ENCODE data around the gene KIF19. TPM values are rescaled to one million over a fixed set of nuclear protein-coding genes. Genes with fewer than 3 reads are reported as not detected.
"Not testable (repeated sequence)": the region's sequence is repeated elsewhere in the genome, so short reads cannot be mapped to it uniquely, and the experiment has no call there.

Gene KIF19, protein sequence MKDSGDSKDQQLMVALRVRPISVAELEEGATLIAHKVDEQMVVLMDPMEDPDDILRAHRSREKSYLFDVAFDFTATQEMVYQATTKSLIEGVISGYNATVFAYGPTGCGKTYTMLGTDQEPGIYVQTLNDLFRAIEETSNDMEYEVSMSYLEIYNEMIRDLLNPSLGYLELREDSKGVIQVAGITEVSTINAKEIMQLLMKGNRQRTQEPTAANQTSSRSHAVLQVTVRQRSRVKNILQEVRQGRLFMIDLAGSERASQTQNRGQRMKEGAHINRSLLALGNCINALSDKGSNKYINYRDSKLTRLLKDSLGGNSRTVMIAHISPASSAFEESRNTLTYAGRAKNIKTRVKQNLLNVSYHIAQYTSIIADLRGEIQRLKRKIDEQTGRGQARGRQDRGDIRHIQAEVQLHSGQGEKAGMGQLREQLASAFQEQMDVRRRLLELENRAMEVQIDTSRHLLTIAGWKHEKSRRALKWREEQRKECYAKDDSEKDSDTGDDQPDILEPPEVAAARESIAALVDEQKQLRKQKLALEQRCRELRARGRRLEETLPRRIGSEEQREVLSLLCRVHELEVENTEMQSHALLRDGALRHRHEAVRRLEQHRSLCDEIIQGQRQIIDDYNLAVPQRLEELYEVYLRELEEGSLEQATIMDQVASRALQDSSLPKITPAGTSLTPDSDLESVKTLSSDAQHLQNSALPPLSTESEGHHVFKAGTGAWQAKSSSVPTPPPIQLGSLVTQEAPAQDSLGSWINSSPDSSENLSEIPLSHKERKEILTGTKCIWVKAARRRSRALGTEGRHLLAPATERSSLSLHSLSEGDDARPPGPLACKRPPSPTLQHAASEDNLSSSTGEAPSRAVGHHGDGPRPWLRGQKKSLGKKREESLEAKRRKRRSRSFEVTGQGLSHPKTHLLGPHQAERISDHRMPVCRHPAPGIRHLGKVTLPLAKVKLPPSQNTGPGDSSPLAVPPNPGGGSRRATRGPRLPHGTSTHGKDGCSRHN
- 100 to 1,000 TPM in 3 of 4 donors, 10 to 100 TPM in 1; 77.4 to 211 (median 117) TPM for total RNA-seq

DNA sequence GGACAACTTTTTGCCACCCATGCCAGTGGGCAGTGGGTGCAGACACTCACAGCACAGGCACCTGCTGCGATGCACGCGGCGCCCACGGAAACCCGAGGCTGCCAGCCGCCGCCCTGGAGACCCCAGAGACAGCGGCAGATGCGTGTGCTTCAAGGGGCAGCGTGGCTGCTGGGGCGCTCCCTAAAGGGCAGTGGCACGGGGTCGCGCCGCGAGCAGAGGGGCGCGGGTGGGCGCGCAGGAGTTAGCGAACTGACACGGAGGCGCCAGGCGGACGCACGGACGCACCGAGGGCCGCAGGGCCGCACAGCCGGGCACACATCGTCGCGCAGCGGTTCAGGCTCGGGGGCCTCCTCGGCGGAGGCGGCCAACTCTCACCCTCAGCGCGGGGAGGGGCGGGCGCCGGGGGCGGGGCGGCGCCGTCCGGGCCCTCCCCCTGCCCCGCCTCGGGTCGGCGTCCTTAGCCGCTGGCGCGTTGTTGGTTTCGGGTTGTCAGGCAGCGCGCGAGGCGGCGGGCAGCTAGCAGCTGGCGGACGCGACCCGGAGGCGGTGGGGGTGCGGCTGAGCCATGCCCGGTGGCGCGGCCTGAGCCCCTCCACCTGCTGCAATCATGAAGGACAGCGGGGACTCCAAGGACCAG is at the start of gene KIF19:
Gene KIF19, plus strand, starts transcription at position 484 of the 637 bp plus-strand sequence. Its CDS starts 124 bp downstream, at position 608.
- Histone ChIP-seq H3K36me3 (no peaks in the 10 kb centered on the region), H3K4me3 (peak within 1 kb of the TSS; percentile 13 to 54 (median 33)), H3K9me3 (no peaks in the 10 kb centered on the region), H3K27me3 (peaks cover 0 to 23% of the 10 kb centered on the region in 2 donors), H3K4me1 (peaks cover 0 to 33% (median 11%) of the 10 kb centered on the region in 4 donors), H3K27ac (peak within 1 kb of the TSS; percentile 25 to 86 (median 70))
- no peak for DNase-seq (ENCODE audit: low spot score in 2 of 2)
- TF ChIP-seq, protein P1, sequence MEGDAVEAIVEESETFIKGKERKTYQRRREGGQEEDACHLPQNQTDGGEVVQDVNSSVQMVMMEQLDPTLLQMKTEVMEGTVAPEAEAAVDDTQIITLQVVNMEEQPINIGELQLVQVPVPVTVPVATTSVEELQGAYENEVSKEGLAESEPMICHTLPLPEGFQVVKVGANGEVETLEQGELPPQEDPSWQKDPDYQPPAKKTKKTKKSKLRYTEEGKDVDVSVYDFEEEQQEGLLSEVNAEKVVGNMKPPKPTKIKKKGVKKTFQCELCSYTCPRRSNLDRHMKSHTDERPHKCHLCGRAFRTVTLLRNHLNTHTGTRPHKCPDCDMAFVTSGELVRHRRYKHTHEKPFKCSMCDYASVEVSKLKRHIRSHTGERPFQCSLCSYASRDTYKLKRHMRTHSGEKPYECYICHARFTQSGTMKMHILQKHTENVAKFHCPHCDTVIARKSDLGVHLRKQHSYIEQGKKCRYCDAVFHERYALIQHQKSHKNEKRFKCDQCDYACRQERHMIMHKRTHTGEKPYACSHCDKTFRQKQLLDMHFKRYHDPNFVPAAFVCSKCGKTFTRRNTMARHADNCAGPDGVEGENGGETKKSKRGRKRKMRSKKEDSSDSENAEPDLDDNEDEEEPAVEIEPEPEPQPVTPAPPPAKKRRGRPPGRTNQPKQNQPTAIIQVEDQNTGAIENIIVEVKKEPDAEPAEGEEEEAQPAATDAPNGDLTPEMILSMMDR (IDR thresholded peaks at IDR 0.05): no peak
- TF ChIP-seq POLR2A (IDR thresholded peaks at IDR 0.05): no peak
- TF ChIP-seq EP300 (IDR thresholded peaks at IDR 0.05): no peak
- WGBS, 2 donors: 0 to 4% methylated on average over 4 to 17 of the region's 73 CpGs

DNA sequence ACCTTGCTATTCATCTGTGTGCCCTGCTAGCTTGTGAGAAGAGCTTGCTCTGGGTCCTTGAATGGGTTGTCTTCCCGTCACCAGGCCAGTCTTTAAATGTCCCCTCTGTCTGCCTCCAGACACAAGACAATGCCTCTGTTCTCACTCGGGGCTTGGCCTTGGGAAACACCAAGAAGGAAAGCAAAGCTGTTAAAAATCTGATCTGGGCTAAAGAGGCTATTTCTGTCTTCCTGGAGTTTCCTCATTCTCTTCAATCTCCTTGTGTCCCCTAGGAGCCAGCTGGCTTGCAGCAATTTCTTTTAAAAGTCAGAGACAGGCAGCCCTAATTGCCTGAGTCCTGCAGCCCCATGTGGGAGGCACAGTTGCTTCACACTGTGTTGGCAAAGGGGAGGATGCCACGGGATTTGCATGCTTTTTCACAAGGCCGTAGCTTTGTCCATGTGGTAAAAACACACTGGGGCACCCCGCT is 49.5 kb upstream of the KIF19 start:
- Histone ChIP-seq H3K4me3 (no peak overlapping the region), H3K27ac (peak overlapping the region; percentile 23 to 84 (median 72)), H3K27me3 (no peaks in the 10 kb centered on the region), H3K4me1 (peaks cover 0 to 60% (median 40%) of the 10 kb centered on the region in 4 donors), H3K9me3 (no peaks in the 10 kb centered on the region), H3K36me3 (no peaks in the 10 kb centered on the region)
- WGBS, 2 donors: 19 to 37% methylated on average over 5 of the region's 5 CpGs
- TF ChIP-seq POLR2A (IDR thresholded peaks at IDR 0.05) (no peak), EP300 (IDR thresholded peaks at IDR 0.05) (peak in 1 of 2 donors; percentile 58)
- peak; percentile 36 to 52 for DNase-seq (ENCODE audit: low spot score in 2 of 2)

DNA sequence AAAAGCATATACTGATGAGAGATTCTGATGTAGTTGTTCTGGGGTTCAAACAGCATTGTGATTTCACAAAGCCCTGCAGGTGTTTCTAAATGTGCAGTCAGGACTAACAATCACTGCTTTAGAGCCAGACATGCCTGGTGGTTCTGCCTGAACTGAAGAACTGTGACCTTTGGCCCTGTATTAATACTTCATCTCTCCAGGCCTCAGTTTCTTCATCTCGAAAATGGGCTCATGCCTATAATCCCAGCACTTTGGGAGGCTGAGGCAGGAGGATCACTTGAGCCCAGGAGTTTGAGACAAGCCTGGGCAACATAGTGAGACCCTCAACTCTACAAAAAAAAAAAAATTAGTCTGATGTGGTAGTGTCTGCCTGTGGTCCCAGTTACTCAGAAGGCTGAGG is 48.1 kb upstream of the KIF19 start:
- Histone ChIP-seq H3K27ac (peak overlapping the region in 1 of 4 donors; percentile 82), H3K4me1 (peaks cover 0 to 46% (median 30%) of the 10 kb centered on the region in 4 donors), H3K27me3 (no peaks in the 10 kb centered on the region), H3K9me3 (no peaks in the 10 kb centered on the region), H3K36me3 (no peaks in the 10 kb centered on the region), H3K4me3 (no peak overlapping the region)
- TF ChIP-seq, protein P1 (IDR thresholded peaks at IDR 0.05): no peak
- WGBS, 2 donors: 88 to 95% methylated on average over 1 of the region's 1 CpG
- no peak for DNase-seq (ENCODE audit: low spot score in 2 of 2)

DNA sequence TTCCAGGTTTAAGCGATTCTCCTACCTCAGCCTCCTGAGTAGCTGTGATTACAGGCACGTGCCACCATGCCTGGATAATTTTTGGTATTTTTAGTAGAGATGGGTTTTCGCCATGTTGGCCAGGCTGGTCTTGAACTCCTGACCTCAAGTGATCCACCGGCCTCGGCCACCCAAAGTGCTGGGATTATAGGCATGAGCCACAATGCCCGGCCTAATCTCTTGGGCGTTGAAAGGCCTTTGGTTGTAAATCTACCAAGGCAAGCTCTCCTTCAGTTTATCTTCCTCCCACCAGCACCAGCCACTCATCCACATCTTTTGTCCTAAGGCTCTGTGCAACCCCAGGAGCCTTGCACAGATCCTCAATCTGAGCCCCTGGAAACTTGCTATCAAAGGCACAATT is 46.4 kb upstream of the KIF19 start:
- not testable (repeated sequence) for H3K4me3 ChIP-seq; H3K36me3 ChIP-seq; H3K9me3 ChIP-seq; DNase-seq (ENCODE audit: low spot score in 2 of 2); H3K27ac ChIP-seq; H3K27me3 ChIP-seq
- H3K4me1 ChIP-seq: peaks cover 0 to 32% (median 19%) of the 10 kb centered on the region in 4 donors
- WGBS, 2 donors: 80 to 90% methylated on average over 7 of the region's 7 CpGs

DNA sequence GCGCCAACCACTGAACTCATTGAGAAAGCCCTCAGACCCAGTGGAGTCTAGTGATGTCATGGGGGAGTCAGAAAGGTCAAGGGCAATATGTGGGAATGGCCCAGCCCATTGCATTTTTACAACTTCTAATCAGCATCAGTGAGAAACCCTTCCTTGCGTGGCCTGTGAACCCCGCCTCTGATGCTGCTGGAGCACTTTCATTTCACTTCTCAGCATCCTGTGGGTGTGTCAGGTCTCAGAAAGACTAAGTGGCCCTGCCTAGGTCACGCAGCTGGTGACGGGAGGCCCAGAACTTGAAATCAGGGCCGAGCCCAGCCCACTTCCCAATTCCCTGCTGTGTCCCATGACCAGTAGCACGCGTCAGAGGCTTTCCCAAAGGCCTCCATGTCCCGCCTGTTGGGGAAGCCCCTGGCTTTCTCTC is 45.9 kb upstream of the KIF19 start:
- peaks cover 0 to 31% (median 17%) of the 10 kb centered on the region in 4 donors for H3K4me1 ChIP-seq
- no peak for TF ChIP-seq EP300 (IDR thresholded peaks at IDR 0.05)
- DNase-seq (ENCODE audit: low spot score in 2 of 2): no peak
- WGBS, 2 donors: 70 to 72% methylated on average over 9 of the region's 9 CpGs
- no peak overlapping the region for H3K4me3 ChIP-seq
- no peaks in the 10 kb centered on the region for H3K36me3 ChIP-seq
- peaks cover 0 to 2% of the 10 kb centered on the region in 2 donors for H3K27me3 ChIP-seq
- H3K9me3 ChIP-seq: no peaks in the 10 kb centered on the region
- no peak overlapping the region for H3K27ac ChIP-seq

DNA sequence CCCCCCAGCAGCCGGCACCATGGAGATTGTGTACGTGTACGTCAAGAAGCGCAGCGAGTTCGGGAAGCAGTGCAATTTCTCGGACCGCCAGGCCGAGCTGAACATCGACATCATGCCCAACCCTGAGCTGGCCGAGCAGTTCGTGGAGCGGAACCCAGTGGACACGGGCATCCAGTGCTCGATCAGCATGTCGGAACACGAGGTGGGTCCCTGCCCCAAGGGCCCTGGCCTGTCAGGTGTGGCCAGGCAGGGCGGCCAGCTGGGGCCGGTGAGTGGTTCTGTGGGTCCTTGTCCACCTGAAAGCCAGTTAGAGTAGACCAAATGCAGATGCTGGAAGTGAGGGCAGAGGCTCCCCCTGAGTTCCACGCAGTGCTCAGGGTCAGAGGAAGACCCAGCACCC is 44.2 kb upstream of the KIF19 start:
- DNase-seq (ENCODE audit: low spot score in 2 of 2): no peak
- H3K27ac ChIP-seq: no peak overlapping the region
- no peaks in the 10 kb centered on the region for H3K9me3 ChIP-seq
- H3K4me1 ChIP-seq: peaks cover 0 to 14% (median 6%) of the 10 kb centered on the region in 4 donors
- WGBS, 2 donors: 90 to 91% methylated on average over 16 to 20 of the region's 20 CpGs
- H3K27me3 ChIP-seq: peaks cover 0 to 4% of the 10 kb centered on the region in 2 donors
- TF ChIP-seq, protein P1 (IDR thresholded peaks at IDR 0.05): no peak
- TF ChIP-seq EP300 (IDR thresholded peaks at IDR 0.05) (no peak), POLR2A (IDR thresholded peaks at IDR 0.05) (no peak)
- no peak overlapping the region for H3K4me3 ChIP-seq
- no peaks in the 10 kb centered on the region for H3K36me3 ChIP-seq

DNA sequence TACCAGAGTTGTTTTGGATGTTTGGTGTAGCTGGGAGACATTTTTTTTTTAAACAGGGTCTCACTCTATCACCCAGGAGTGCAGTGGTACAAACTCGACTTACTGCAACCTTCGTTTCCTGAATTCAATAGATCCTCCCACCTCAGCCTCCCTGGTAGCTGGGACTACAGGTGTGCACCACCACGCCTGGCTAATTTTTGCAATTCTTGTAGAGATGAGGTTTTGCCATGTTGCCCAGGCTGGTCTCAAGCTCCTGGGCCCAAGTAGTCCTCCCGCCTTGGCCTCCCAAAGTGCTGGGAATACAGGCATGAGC is 43.8 kb upstream of the KIF19 start:
- not testable (repeated sequence) for H3K27me3 ChIP-seq; DNase-seq (ENCODE audit: low spot score in 2 of 2); H3K27ac ChIP-seq; H3K4me3 ChIP-seq; H3K36me3 ChIP-seq; H3K9me3 ChIP-seq
- peaks cover 0 to 10% (median 4%) of the 10 kb centered on the region in 4 donors for H3K4me1 ChIP-seq
- WGBS, 2 donors: 92 to 95% methylated on average over 4 of the region's 4 CpGs
